H9 (cell line): ENCODE results near the gene PAK5. TPM values are rescaled to one million over a fixed set of nuclear protein-coding genes. Genes with fewer than 3 reads are reported as not detected.

Experiments
- DNase-seq: peaks from one replicate; pipeline ENCODE4 v3.0.0-alpha.2; 2017
- H2AFZ ChIP-seq: one replicate; pipeline ENCODE4 v1.6.1; 2013; ENCODE audit warnings: mild to moderate bottlenecking, low read length, control low read depth, moderate library complexity
- H2AK5ac ChIP-seq: 2 replicates; pipeline ENCODE4 v1.6.1; 2013; ENCODE audit warnings: low read length, control low read depth, mixed read lengths; ENCODE audit not compliant: insufficient read length
- H2BK120ac ChIP-seq: one replicate; pipeline ENCODE4 v1.6.1; 2013; ENCODE audit warnings: low read depth, mild to moderate bottlenecking, low read length, control low read depth, inconsistent platforms; ENCODE audit not compliant: poor library complexity, severe bottlenecking
- H2BK12ac ChIP-seq: 2 replicates; pipeline ENCODE4 v1.6.1; 2013; ENCODE audit warnings: low read length, control low read depth, mixed read lengths, low read depth; ENCODE audit not compliant: insufficient read length
- H2BK15ac ChIP-seq: 2 replicates; pipeline ENCODE4 v1.6.1; 2013; ENCODE audit warnings: low read depth, low read length, control low read depth
- H2BK20ac ChIP-seq: one replicate; pipeline ENCODE4 v1.6.1; 2013; ENCODE audit warnings: low read depth, mild to moderate bottlenecking, low read length, control low read depth, inconsistent platforms; ENCODE audit not compliant: poor library complexity, severe bottlenecking
- H2BK5ac ChIP-seq: 2 replicates; pipeline ENCODE4 v1.6.1; 2013; ENCODE audit warnings: low read length, control low read depth, mixed read lengths; ENCODE audit not compliant: insufficient read length
- H3K14ac ChIP-seq: 2 replicates; pipeline ENCODE4 v1.6.1; 2013; ENCODE audit warnings: low read length, control low read depth; ENCODE audit not compliant: insufficient read depth
- H3K18ac ChIP-seq: 2 replicates; pipeline ENCODE4 v1.6.1; 2013; ENCODE audit warnings: low read depth, mild to moderate bottlenecking, mixed read lengths, low read length, control low read depth; ENCODE audit not compliant: insufficient read length
- H3K23ac ChIP-seq: 2 replicates; pipeline ENCODE4 v1.6.1; 2013; ENCODE audit warnings: low read length, control low read depth, mixed read lengths, low read depth; ENCODE audit not compliant: insufficient read length
- H3K23me2 ChIP-seq: 2 replicates; pipeline ENCODE4 v1.6.1; 2013; ENCODE audit warnings: low read depth, mild to moderate bottlenecking, mixed read lengths, low read length, control low read depth; ENCODE audit not compliant: insufficient read length, poor library complexity, severe bottlenecking
- H3K27ac ChIP-seq: 2 replicates; pipeline ENCODE4 v1.5.1; 2013; ENCODE audit warnings: low read length, control low read depth, mixed read lengths, low read depth; ENCODE audit not compliant: insufficient read length
- H3K27me3 ChIP-seq: 2 replicates; pipeline ENCODE4 v1.6.1; 2013; ENCODE audit warnings: low read length, control low read depth, inconsistent platforms; ENCODE audit not compliant: insufficient read depth
- H3K4ac ChIP-seq: 2 replicates; pipeline ENCODE4 v1.6.1; 2013; ENCODE audit warnings: low read depth, mild to moderate bottlenecking, control low read depth, inconsistent platforms, low read length, moderate library complexity
- H3K4me1 ChIP-seq: 2 replicates; pipeline ENCODE4 v1.6.1; 2013; ENCODE audit warnings: low read length, control low read depth, inconsistent platforms; ENCODE audit not compliant: insufficient read depth
- H3K4me2 ChIP-seq: 2 replicates; pipeline ENCODE4 v1.6.1; 2013; ENCODE audit warnings: low read length, control low read depth, mixed read lengths; ENCODE audit not compliant: insufficient read length, insufficient read depth
- H3K56ac ChIP-seq: 2 replicates; pipeline ENCODE4 v1.6.1; 2013; ENCODE audit warnings: low read depth, mild to moderate bottlenecking, mixed read lengths, low read length, control low read depth; ENCODE audit not compliant: insufficient read length
- H3K79me1 ChIP-seq: 2 replicates; pipeline ENCODE4 v1.6.1; 2013; ENCODE audit warnings: low read depth, mild to moderate bottlenecking, moderate library complexity, low read length, control low read depth, inconsistent platforms; ENCODE audit not compliant: insufficient read depth, poor library complexity, severe bottlenecking
- H3K79me2 ChIP-seq: 2 replicates; pipeline ENCODE4 v1.6.1; 2013; ENCODE audit warnings: low read length, control low read depth, inconsistent platforms; ENCODE audit not compliant: insufficient read depth
- H3K9ac ChIP-seq: 2 replicates; pipeline ENCODE4 v1.6.1; 2013; ENCODE audit warnings: low read length, control low read depth, mixed read lengths; ENCODE audit not compliant: insufficient read length; ENCODE audit errors: extremely low read depth
- H3K9me3 ChIP-seq: one replicate; pipeline ENCODE4 v1.6.1; 2013; ENCODE audit warnings: low read depth, low read length, inconsistent platforms; ENCODE audit not compliant: control insufficient read depth
- H3T11ph ChIP-seq: one replicate; pipeline ENCODE4 v1.6.1; 2013; ENCODE audit warnings: mild to moderate bottlenecking, low read length, control low read depth, inconsistent platforms
- H4K20me1 ChIP-seq: one replicate; pipeline ENCODE4 v1.6.1; 2013; ENCODE audit not compliant: control insufficient read depth, insufficient read length, insufficient read depth
- H4K5ac ChIP-seq: 2 replicates; pipeline ENCODE4 v1.6.1; 2013; ENCODE audit warnings: low read depth, mild to moderate bottlenecking, mixed read lengths, low read length, control low read depth; ENCODE audit not compliant: insufficient read length
- H4K8ac ChIP-seq: replicated peaks from 2 replicates; pipeline ENCODE4 v1.6.1; 2013; ENCODE audit warnings: low read length, control low read depth, mixed read lengths, low read depth; ENCODE audit not compliant: insufficient read length
- H4K91ac ChIP-seq: 2 replicates; pipeline ENCODE4 v1.6.1; 2013; ENCODE audit warnings: low read depth, mild to moderate bottlenecking, moderate library complexity, mixed read lengths, low read length, control low read depth; ENCODE audit not compliant: insufficient read length
- H3K27ac Mint-ChIP-seq, 3 experiments: 2 replicates in 2 of 3; 3 replicates in 1 of 3; pipeline ENCODE4 v1.8.0; 2020 to 2021; ENCODE audit warnings: mixed read lengths in 3 of 3, mild to moderate bottlenecking in 1 of 3, moderate library complexity in 1 of 3
- H3K27me3 Mint-ChIP-seq: 2 replicates; pipeline ENCODE4 v1.8.0; 2021; ENCODE audit warnings: low read depth, mild to moderate bottlenecking, moderate library complexity, mixed read lengths
- H3K36me3 Mint-ChIP-seq, 3 experiments: 2 replicates in 2 of 3; 3 replicates in 1 of 3; pipeline ENCODE4 v1.8.0; 2020 to 2021; ENCODE audit warnings: low read depth in 3 of 3, mixed read lengths in 3 of 3; ENCODE audit not compliant: insufficient read depth in 1 of 3
- H3K4me1 Mint-ChIP-seq, 2 experiments: 2 replicates each; pipeline ENCODE4 v1.8.0; 2020; ENCODE audit warnings: mixed read lengths in 2 of 2
- H3K4me3 Mint-ChIP-seq, 2 experiments: 2 replicates in 1 of 2; 3 replicates in 1 of 2; pipeline ENCODE4 v1.8.0; 2020 to 2021; ENCODE audit warnings: mild to moderate bottlenecking in 2 of 2, mixed read lengths in 2 of 2, moderate library complexity in 1 of 2
- H3K9me3 Mint-ChIP-seq, 2 experiments: 2 replicates in 1 of 2; 3 replicates in 1 of 2; pipeline ENCODE4 v1.8.0; 2020; ENCODE audit warnings: mild to moderate bottlenecking in 2 of 2, mixed read lengths in 2 of 2, moderate library complexity in 1 of 2
- CTCF ChIP-seq: fragments of 200-600 bp; sonication (generic); conservative IDR thresholded peaks from 3 replicates; pipeline ENCODE4 v1.8.0; 2021; ENCODE audit warnings: antibody characterized with exemption, mild to moderate bottlenecking
- WGBS: extraction: QIAGEN DNeasy Blood & Tissue Kit; methylation state at CpG from one replicate; pipeline ENCODE4 v1.1.7; 2013; ENCODE audit warnings: missing lambda C conversion rate, low lambda C conversion rate, mixed read lengths; ENCODE audit not compliant: insufficient read length; ENCODE audit errors: extremely low coverage; 5-methylcytosine and 5-hydroxymethylcytosine counted together
- total RNA-seq: library from RNA; stranded (reverse); gene quantifications from 2 replicates; pipeline ENCODE4 v1.2.1, GENCODE V29; 2021

PAK5 gene
- total RNA-seq, 1 experiment from 2014 or later, result 0.20 TPM

GRCh38 chr20:9508696-9509178 is 330.1 kb downstream of the PAK5 start:
- Histone ChIP-seq H2BK12ac (no peak overlapping the region), H2BK5ac (no peak overlapping the region), H3T11ph (no peak overlapping the region), H3K56ac (no peak overlapping the region), H3K4ac (no peak overlapping the region), H3K9ac (no peak overlapping the region), H4K5ac (no peak overlapping the region), H4K8ac (no peak overlapping the region), H3K4me1 (no peaks in the 10 kb centered on the region; the same call in 1 of the 2 replicates), H4K20me1 (no peaks in the 10 kb centered on the region), H2BK120ac (no peak overlapping the region), H2AFZ (no peak overlapping the region), H3K4me2 (peak overlapping the region; percentile 36), H3K79me2 (no peaks in the 10 kb centered on the region), H3K27me3 (peaks cover 50% of the 10 kb centered on the region; the same call in 1 of the 2 replicates), H4K91ac (no peak overlapping the region), H3K14ac (no peak overlapping the region), H3K23me2 (peaks cover 3% of the 10 kb centered on the region), H3K9me3 (no peaks in the 10 kb centered on the region), H2BK20ac (no peak overlapping the region), H3K18ac (no peak overlapping the region), H3K23ac (no peak overlapping the region), H3K27ac (no peak overlapping the region), H2AK5ac (no peak overlapping the region), H3K79me1 (no peaks in the 10 kb centered on the region), H2BK15ac (no peak overlapping the region)
- Mint-ChIP-seq H3K4me3 (peak overlapping the region; percentile 5 to 68; a peak in 4 of 5 replicates), H3K9me3 (peaks cover 1 to 4% of the 10 kb centered on the region in 2 experiments; a peak in 1 of 5 replicates), H3K4me1 (peaks cover 17 to 22% of the 10 kb centered on the region in 2 experiments), H3K36me3 (no peaks in the 10 kb centered on the region), H3K27ac (no peak overlapping the region), H3K27me3 (peaks cover 98% of the 10 kb centered on the region)
- no peak for TF ChIP-seq CTCF
- DNase-seq, result peak; percentile 52
- no CpG with 5 or more reads among the region's 30 CpGs for WGBS
